Measurements from ENCODE around the gene SYNPO2. TPM values are rescaled to one million over a fixed set of nuclear protein-coding genes. Genes with fewer than 3 reads are reported as not detected.

Gene SYNPO2
- total and polyA plus RNA-seq, 10 of the 15 experiments (the other 5 are each of a cell fraction or from before 2014, with no cell fraction given), result 0.04 to 0.34 (median 0.28) TPM

DNA sequence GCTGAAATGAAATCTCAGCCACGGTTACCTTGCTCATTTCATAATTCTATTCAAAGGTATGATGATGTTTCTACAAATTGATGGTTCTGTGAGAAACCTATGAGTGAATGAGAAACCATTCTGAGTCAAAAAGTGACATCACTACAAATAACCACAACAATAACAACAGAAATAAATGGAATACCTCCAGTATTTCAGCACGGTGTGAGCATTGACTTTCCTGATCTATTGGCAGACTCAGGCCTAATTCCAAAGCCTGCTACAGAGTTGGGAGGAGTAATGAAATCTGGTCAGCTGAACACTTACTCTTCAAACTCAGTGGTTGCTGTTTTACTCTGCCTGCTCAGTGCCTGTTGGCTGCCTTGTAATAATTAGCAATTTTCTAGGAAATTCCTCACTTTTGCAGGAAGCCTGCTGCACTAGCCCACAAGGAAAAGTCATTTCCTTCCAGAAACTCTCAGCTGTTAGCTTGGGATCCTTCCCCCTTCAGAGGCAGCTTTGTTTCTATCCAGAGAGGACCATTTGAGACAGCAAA is 18.8 kb upstream of the SYNPO2 start:
- Histone ChIP-seq H3K79me2 (ENCODE audit: control insufficient read depth, insufficient read depth, low read length) (no peaks in the 10 kb centered on the region), H3K27me3 (replicated peaks in 1 of 2; ENCODE audit: control insufficient read depth in 2 of 2, insufficient read depth in 2 of 2, low read length in 1 of 2) (no peaks in the 10 kb centered on the region), H3K9ac (ENCODE audit: control insufficient read depth, insufficient read depth, low read length) (no peak overlapping the region), H3K4me3 (no peak overlapping the region), H4K20me1 (ENCODE audit: control insufficient read depth, insufficient read depth) (no peaks in the 10 kb centered on the region), H3K36me3 (ENCODE audit: control insufficient read depth in 2 of 2, insufficient read depth in 2 of 2, low read length in 1 of 2) (no peaks in the 10 kb centered on the region), H2AFZ (ENCODE audit: control insufficient read depth, low read depth, low read length) (no peak overlapping the region), H3K9me3 (replicated peaks; ENCODE audit: control insufficient read depth, insufficient read depth, low read length) (no peaks in the 10 kb centered on the region), H3K4me1 (ENCODE audit: control insufficient read depth, insufficient read depth, low read length) (no peaks in the 10 kb centered on the region), H3K27ac (ENCODE audit: control insufficient read depth, insufficient read depth) (no peak overlapping the region), H3K4me2 (ENCODE audit: control insufficient read depth, insufficient read depth) (no peak overlapping the region)
- ChIA-PET SMC1A (ENCODE audit: uncharacterized antibody, unreplicated experiment) (interaction anchor here (0.6 kb wide), 1 partner anchor 160 kb away, joined by 3 read pairs; no protein-coding TSS in a partner anchor), POLR2A (no interaction called here), CTCF (interaction anchor here (0.9 to 1.1 kb wide), 2 partner anchors 18 to 98 kb away, joined by 3 read pairs; no protein-coding TSS in a partner anchor), RAD21 (ENCODE audit: unreplicated experiment) (no interaction called here)
- intact Hi-C loops (cut with micrococcal nuclease; ENCODE audit: unreplicated experiment), result no loop called here
- 0% methylated on average over 2 of the region's 2 CpGs for WGBS (ENCODE audit: insufficient coverage, insufficient replicate concordance, low lambda C conversion rate, missing lambda C conversion rate)
- no peak for FAIRE-seq
- BruUV-seq (replicated peaks), result no TSS peak
- peak; percentile 37 for ATAC-seq
- in situ Hi-C loops (cut with MboI), result no loop called here
- TF ChIP-seq JUNB (IDR thresholded peaks at IDR 0.05) (peak; percentile 26), CREB1 (IDR thresholded peaks at IDR 0.05; ENCODE audit: low read depth) (0 out of 2 replicates have a peak, but pooled peaks have one; percentile 29), RUNX3 (IDR thresholded peaks at IDR 0.05; ENCODE audit: low read length) (peak; percentile 50; the same call in 1 of the 2 replicates), ZNF217 (IDR thresholded peaks at IDR 0.05) (no peak)
- no peak for DNase-seq (ENCODE audit: low read depth, low spot score)

DNA sequence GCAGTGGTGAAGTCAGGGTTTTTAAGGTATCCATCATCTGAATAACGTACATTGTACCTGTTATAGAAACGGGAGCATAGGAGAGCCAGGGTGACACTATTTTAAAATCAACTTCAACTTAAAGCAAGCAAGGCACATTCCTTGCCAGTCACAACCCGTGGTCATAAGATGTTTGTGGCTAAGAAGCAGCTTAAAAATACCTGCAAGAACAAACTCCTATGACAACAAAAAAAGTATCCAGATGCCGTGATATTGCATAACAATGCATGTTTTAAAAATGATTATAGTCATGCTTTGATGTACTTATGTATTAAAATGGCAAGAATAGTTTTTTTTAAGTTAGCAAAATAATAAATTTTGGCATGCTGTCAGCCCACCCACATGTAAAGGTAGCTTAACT is 16.5 kb upstream of the SYNPO2 start:
- H3K27me3 ChIP-seq (replicated peaks in 1 of 2; ENCODE audit: control insufficient read depth in 2 of 2, insufficient read depth in 2 of 2, low read length in 1 of 2), result no peaks in the 10 kb centered on the region
- H3K4me3 ChIP-seq, result no peak overlapping the region
- no peaks in the 10 kb centered on the region for H4K20me1 ChIP-seq (ENCODE audit: control insufficient read depth, insufficient read depth)
- DNase-seq (ENCODE audit: low read depth, low spot score) (no peak), ATAC-seq (no peak), FAIRE-seq (no peak)
- ChIA-PET POLR2A (no interaction called here), SMC1A (ENCODE audit: uncharacterized antibody, unreplicated experiment) (interaction anchor here (0.6 to 1.1 kb wide), 2 partner anchors 11 to 1439 kb away, joined by 3 read pairs; no protein-coding TSS in a partner anchor), CTCF (interaction anchor here (0.9 kb wide), 1 partner anchor 100 kb away, joined by 3 read pairs; no protein-coding TSS in a partner anchor), RAD21 (ENCODE audit: unreplicated experiment) (no interaction called here)
- H3K9me3 ChIP-seq (replicated peaks; ENCODE audit: control insufficient read depth, insufficient read depth, low read length), result no peaks in the 10 kb centered on the region
- no TSS peak for BruUV-seq (replicated peaks)
- H3K36me3 ChIP-seq (ENCODE audit: control insufficient read depth in 2 of 2, insufficient read depth in 2 of 2, low read length in 1 of 2), result no peaks in the 10 kb centered on the region
- intact Hi-C loops (cut with micrococcal nuclease; ENCODE audit: unreplicated experiment) (no loop called here), in situ Hi-C loops (cut with MboI) (no loop called here)
- no peaks in the 10 kb centered on the region for H3K79me2 ChIP-seq (ENCODE audit: control insufficient read depth, insufficient read depth, low read length)
- H3K4me1 ChIP-seq (ENCODE audit: control insufficient read depth, insufficient read depth, low read length), result no peaks in the 10 kb centered on the region
- WGBS (ENCODE audit: insufficient coverage, insufficient replicate concordance, low lambda C conversion rate, missing lambda C conversion rate), result 42% methylated on average over 4 of the region's 4 CpGs
- H3K9ac ChIP-seq (ENCODE audit: control insufficient read depth, insufficient read depth, low read length), result no peak overlapping the region
- H2AFZ ChIP-seq (ENCODE audit: control insufficient read depth, low read depth, low read length), result no peak overlapping the region
- H3K27ac ChIP-seq (ENCODE audit: control insufficient read depth, insufficient read depth), result no peak overlapping the region
- no peak overlapping the region for H3K4me2 ChIP-seq (ENCODE audit: control insufficient read depth, insufficient read depth)
- TF ChIP-seq MTA2 (IDR thresholded peaks at IDR 0.05; ENCODE audit: low read depth) (no peak), BACH1 (IDR thresholded peaks at IDR 0.05; ENCODE audit: borderline replicate concordance) (no peak), BHLHE40 (IDR thresholded peaks at IDR 0.05; ENCODE audit: borderline replicate concordance in 1 of 2, low read depth in 2 of 2, low read length in 1 of 2) (no peak), ZNF24 (IDR thresholded peaks at IDR 0.05) (no peak), TARDBP (IDR thresholded peaks at IDR 0.05; ENCODE audit: borderline replicate concordance) (no peak), CHD1 (IDR thresholded peaks at IDR 0.05; ENCODE audit: low read depth, low read length) (no peak), EED (IDR thresholded peaks at IDR 0.05; ENCODE audit: low read depth) (no peak), MYC (IDR thresholded peaks at IDR 0.05; ENCODE audit: insufficient read depth, insufficient read length, insufficient replicate concordance, low read length, severe bottlenecking) (no peak), TAF1 (IDR thresholded peaks at IDR 0.05; ENCODE audit: borderline replicate concordance, low read depth, low read length) (no peak), RAD51 (IDR thresholded peaks at IDR 0.05) (no peak)
- TF ChIP-seq, protein P1, sequence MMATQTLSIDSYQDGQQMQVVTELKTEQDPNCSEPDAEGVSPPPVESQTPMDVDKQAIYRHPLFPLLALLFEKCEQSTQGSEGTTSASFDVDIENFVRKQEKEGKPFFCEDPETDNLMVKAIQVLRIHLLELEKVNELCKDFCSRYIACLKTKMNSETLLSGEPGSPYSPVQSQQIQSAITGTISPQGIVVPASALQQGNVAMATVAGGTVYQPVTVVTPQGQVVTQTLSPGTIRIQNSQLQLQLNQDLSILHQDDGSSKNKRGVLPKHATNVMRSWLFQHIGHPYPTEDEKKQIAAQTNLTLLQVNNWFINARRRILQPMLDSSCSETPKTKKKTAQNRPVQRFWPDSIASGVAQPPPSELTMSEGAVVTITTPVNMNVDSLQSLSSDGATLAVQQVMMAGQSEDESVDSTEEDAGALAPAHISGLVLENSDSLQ (IDR thresholded peaks at IDR 0.05), result no peak
- TF ChIP-seq, protein P2, sequence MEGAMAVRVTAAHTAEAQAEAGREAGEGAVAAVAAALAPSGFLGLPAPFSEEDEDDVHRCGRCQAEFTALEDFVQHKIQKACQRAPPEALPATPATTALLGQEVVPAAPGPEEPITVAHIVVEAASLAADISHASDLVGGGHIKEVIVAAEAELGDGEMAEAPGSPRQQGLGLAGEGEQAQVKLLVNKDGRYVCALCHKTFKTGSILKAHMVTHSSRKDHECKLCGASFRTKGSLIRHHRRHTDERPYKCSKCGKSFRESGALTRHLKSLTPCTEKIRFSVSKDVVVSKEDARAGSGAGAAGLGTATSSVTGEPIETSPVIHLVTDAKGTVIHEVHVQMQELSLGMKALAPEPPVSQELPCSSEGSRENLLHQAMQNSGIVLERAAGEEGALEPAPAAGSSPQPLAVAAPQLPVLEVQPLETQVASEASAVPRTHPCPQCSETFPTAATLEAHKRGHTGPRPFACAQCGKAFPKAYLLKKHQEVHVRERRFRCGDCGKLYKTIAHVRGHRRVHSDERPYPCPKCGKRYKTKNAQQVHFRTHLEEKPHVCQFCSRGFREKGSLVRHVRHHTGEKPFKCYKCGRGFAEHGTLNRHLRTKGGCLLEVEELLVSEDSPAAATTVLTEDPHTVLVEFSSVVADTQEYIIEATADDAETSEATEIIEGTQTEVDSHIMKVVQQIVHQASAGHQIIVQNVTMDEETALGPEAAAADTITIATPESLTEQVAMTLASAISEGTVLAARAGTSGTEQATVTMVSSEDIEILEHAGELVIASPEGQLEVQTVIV (IDR thresholded peaks at IDR 0.05; ENCODE audit: borderline replicate concordance, partially characterized antibody), result no peak

Measured in GM12878 (cell line).